GM12878 (cell line): Measurements from ENCODE around the gene CFP. TPM values are rescaled to one million over a fixed set of nuclear protein-coding genes. Genes with fewer than 3 reads are reported as not detected.

Experiments
- ATAC-seq: fragments of 200-7000 bp; cut with Tn5 transposase; 3 replicates; pipeline ENCODE4 v1.9.1; 2020; ENCODE audit warnings: mild to moderate bottlenecking, moderate library complexity
- BruUV-seq: library from RNA; stranded (reverse); fragments of 400-500 nt; replicated peaks from 2 replicates; lab custom pipeline; 2021; lab: Mats Ljungman, UMichigan
- CTCF ChIA-PET: fragments of 300-600 bp; sonication (Branson Sonifier 250); formaldehyde crosslinking; extraction: SDS; loops from one replicate; lab custom pipeline; 2021; ENCODE audit warnings: inconsistent platforms; lab: Yijun Ruan, JAX
- POLR2A ChIA-PET: fragments of 350-600 bp; formaldehyde crosslinking; extraction: SDS; loops from one replicate; lab custom pipeline; 2021; ENCODE audit warnings: inconsistent platforms; lab: Charles Lee
- RAD21 ChIA-PET: fragments of 300-600 bp; sonication (Branson Sonifier 250); formaldehyde crosslinking; loops from one replicate; lab custom pipeline; 2023; ENCODE audit warnings: antibody characterized with exemption; ENCODE audit not compliant: unreplicated experiment; lab: Charles Lee
- SMC1A ChIA-PET: fragments of 300-600 bp; sonication (Branson Sonifier 250); formaldehyde crosslinking; loops from one replicate; lab custom pipeline; 2023; ENCODE audit not compliant: unreplicated experiment, uncharacterized antibody; lab: Charles Lee
- DNase-seq: peaks from one replicate; pipeline ENCODE4 v3.0.0-alpha.2; 2011; ENCODE audit warnings: low read depth, low spot score
- FAIRE-seq: peaks from 3 replicates; lab custom pipeline; 2011; peaks lifted over from hg19 to GRCh38; lab: Jason Lieb, UNC
- H2AFZ ChIP-seq: 2 replicates; pipeline ENCODE4 v1.6.0; 2011; ENCODE audit warnings: low read depth, low read length, control low read depth; ENCODE audit not compliant: control insufficient read depth
- H3K27ac ChIP-seq: 2 replicates; pipeline ENCODE4 v1.5.1; 2011; ENCODE audit warnings: control low read depth; ENCODE audit not compliant: control insufficient read depth, insufficient read depth
- H3K27me3 ChIP-seq, 2 experiments: replicated peaks in 1 of 2; 2 replicates each; pipeline versions ENCODE4 v1.6.0 to v1.6.1; 2011; ENCODE audit warnings: low read length in 1 of 2; ENCODE audit not compliant: control insufficient read depth in 2 of 2, insufficient read depth in 2 of 2
- H3K36me3 ChIP-seq, 2 experiments: 2 replicates each; pipeline ENCODE4 v1.5.1; 2011; ENCODE audit warnings: low read length in 1 of 2; ENCODE audit not compliant: control insufficient read depth in 2 of 2, insufficient read depth in 2 of 2
- H3K4me1 ChIP-seq: 2 replicates; pipeline ENCODE4 v1.6.1; 2011; ENCODE audit warnings: mild to moderate bottlenecking, low read length, moderate library complexity, mixed read lengths; ENCODE audit not compliant: control insufficient read depth, insufficient read depth
- H3K4me2 ChIP-seq: 2 replicates; pipeline ENCODE4 v1.6.0; 2011; ENCODE audit warnings: control low read depth; ENCODE audit not compliant: control insufficient read depth, insufficient read depth
- H3K4me3 ChIP-seq: fragments of 200-600 bp; sonication (generic); 2 replicates; pipeline ENCODE4 v1.5.1; 2016
- H3K79me2 ChIP-seq: 2 replicates; pipeline ENCODE4 v1.6.0; 2011; ENCODE audit warnings: low read length; ENCODE audit not compliant: control insufficient read depth, insufficient read depth
- H3K9ac ChIP-seq: 2 replicates; pipeline ENCODE4 v1.8.0; 2011; ENCODE audit warnings: low read length, control low read depth, mixed read lengths; ENCODE audit not compliant: control insufficient read depth, insufficient read depth
- H3K9me3 ChIP-seq: replicated peaks from 3 replicates; pipeline ENCODE4 v1.5.1; 2011; ENCODE audit warnings: mild to moderate bottlenecking, low read length; ENCODE audit not compliant: control insufficient read depth, insufficient read depth
- H4K20me1 ChIP-seq: 2 replicates; pipeline ENCODE4 v1.6.0; 2011; ENCODE audit not compliant: control insufficient read depth, insufficient read depth
- CHD1 ChIP-seq: IDR thresholded peaks from 2 replicates; pipeline ENCODE4 v1.6.1; 2012; ENCODE audit warnings: low read depth, low read length, improper control_type of control experiment
- DPF2 ChIP-seq: fragments of 450-650 bp; IDR thresholded peaks from 2 replicates; pipeline ENCODE4 v1.6.1; 2017; ENCODE audit warnings: mild to moderate bottlenecking
- NRF1 ChIP-seq: conservative IDR thresholded peaks from 2 replicates; pipeline ENCODE4 v1.6.1; 2011; ENCODE audit warnings: mild to moderate bottlenecking, low read depth, low read length, improper control_type of control experiment
- RFX5 ChIP-seq: IDR thresholded peaks from 2 replicates; pipeline ENCODE4 v1.6.1; 2011; ENCODE audit warnings: low read depth, low read length, improper control_type of control experiment
- WGBS: methylation state at CpG from one replicate; pipeline ENCODE4 v1.1.6; 2016; ENCODE audit warnings: low lambda C conversion rate; ENCODE audit not compliant: insufficient replicate concordance, insufficient coverage; ENCODE audit errors: missing lambda C conversion rate; 5-methylcytosine and 5-hydroxymethylcytosine counted together
- in situ Hi-C: fragments of 300-500 bp; cut with MboI; formaldehyde crosslinking; loops from 9 replicates; pipeline ENCODE4 v1.14.3; 2018; ENCODE audit warnings: mixed read lengths
- intact Hi-C: fragments of 100-400 bp; cut with micrococcal nuclease; formaldehyde crosslinking; loops from one replicate; pipeline ENCODE4 v1.14.2; 2022; ENCODE audit not compliant: unreplicated experiment
- polyA plus RNA-seq, 11 experiments: library from polyadenylated mRNA; depleted of rRNA in 4 of 11; unstranded in 6 of 11; stranded (reverse) in 5 of 11; fragments of >200 nt; fragmentation: Nextera tagmentation in 4 of 11; fragmentation: Illumina TruSeq in 1 of 11; extraction: Ambion mirVana in 4 of 11; extraction: Trizol in 1 of 11; gene quantifications; 1 replicate in 1 of 11; 2 replicates in 10 of 11; pipeline versions ENCODE4 v1.2.1 to v1.2.3, GENCODE V29; 2011 to 2016; ENCODE audit warnings: inconsistent platforms in 2 of 11, missing spikeins in 2 of 11, low read depth in 1 of 11
- total RNA-seq, 4 experiments: library from RNA; depleted of rRNA in 3 of 4; stranded (reverse); fragments of >200 nt in 3 of 4; fragmentation: Illumina TruSeq in 1 of 4; extraction: Trizol in 1 of 4; gene quantifications; 2 replicates each; pipeline versions ENCODE4 v1.2.1 to v1.2.3, GENCODE V29; 2013 to 2021
- TF ChIP-seq, protein P1 (sequence below): fragments of 450-650 bp; IDR thresholded peaks from 2 replicates; pipeline ENCODE4 v1.6.1; 2016; ENCODE audit warnings: mild to moderate bottlenecking
- TF ChIP-seq, protein P2 (sequence below): IDR thresholded peaks from 2 replicates; pipeline ENCODE4 v1.6.1; 2012; ENCODE audit warnings: low read depth, low read length, improper control_type of control experiment
- TF ChIP-seq, protein P3 (sequence below): fragments of 450-650 bp; formaldehyde crosslinking; IDR thresholded peaks from 2 replicates; pipeline ENCODE4 v1.4.0; 2022; ENCODE audit warnings: mild to moderate bottlenecking, moderate library complexity

Gene CFP
- total and polyA plus RNA-seq, 10 of the 15 experiments (the other 5 are each of a cell fraction or from before 2014, with no cell fraction given), result 0.72 to 10.1 (median 2.8) TPM

DNA sequence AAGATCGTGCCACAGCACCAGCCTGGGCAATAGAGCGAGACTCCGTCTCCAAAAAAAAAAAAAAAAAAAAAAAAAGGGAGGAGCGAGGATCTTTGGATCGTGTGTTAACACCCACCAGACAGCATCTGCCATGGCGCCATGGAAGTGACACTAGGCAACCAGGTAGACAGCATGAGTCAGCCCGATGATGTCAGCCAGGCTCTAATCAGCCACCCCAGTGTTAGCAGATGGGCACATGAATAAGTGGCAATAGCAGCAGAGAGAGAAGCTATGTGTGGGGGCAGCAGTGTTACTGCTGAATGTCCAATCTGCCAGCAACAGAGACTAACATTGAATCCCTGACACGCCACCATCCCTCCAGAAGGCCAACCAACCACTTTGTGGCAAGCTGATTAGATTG, 16.6 kb downstream of the CFP start:
- Histone ChIP-seq H3K9me3 (no peaks in the 10 kb centered on the region), H4K20me1 (no peaks in the 10 kb centered on the region; the same call in 1 of the 2 replicates), H3K4me1 (no peaks in the 10 kb centered on the region), H3K4me2 (no peak overlapping the region), H2AFZ (no peak overlapping the region), H3K27me3 (no peaks in the 10 kb centered on the region), H3K4me3 (no peak overlapping the region), H3K36me3 (no peaks in the 10 kb centered on the region), H3K9ac (no peak overlapping the region), H3K79me2 (no peaks in the 10 kb centered on the region), H3K27ac (no peak overlapping the region)
- no TSS peak for BruUV-seq
- ChIA-PET RAD21 (interaction anchor here (0.7 kb wide), 1 partner anchor 32 kb away, joined by 6 read pairs; no protein-coding TSS in a partner anchor), SMC1A (interaction anchor here (2.0 kb wide), 1 partner anchor 15 kb away, joined by 8 read pairs; no protein-coding TSS in a partner anchor), POLR2A (interaction anchor here (0.7 kb wide), 1 partner anchor 36 kb away, joined by 4 read pairs; no protein-coding TSS in a partner anchor), CTCF (interaction anchor here (1.3 kb wide), 1 partner anchor 31 kb away, joined by 4 read pairs; no protein-coding TSS in a partner anchor)
- intact Hi-C loops (no loop called here), in situ Hi-C loops (no loop called here)
- DNase-seq, result no peak
- no peak for ATAC-seq
- 44% methylated on average over 5 of the region's 8 CpGs for WGBS
- TF ChIP-seq CHD1 (no peak), DPF2 (no peak), RFX5 (no peak), NRF1 (no peak)
- TF ChIP-seq, protein P1, sequence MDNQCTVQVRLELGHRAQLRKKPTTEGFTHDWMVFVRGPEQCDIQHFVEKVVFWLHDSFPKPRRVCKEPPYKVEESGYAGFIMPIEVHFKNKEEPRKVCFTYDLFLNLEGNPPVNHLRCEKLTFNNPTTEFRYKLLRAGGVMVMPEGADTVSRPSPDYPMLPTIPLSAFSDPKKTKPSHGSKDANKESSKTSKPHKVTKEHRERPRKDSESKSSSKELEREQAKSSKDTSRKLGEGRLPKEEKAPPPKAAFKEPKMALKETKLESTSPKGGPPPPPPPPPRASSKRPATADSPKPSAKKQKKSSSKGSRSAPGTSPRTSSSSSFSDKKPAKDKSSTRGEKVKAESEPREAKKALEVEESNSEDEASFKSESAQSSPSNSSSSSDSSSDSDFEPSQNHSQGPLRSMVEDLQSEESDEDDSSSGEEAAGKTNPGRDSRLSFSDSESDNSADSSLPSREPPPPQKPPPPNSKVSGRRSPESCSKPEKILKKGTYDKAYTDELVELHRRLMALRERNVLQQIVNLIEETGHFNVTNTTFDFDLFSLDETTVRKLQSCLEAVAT, result no peak
- TF ChIP-seq, protein P2, sequence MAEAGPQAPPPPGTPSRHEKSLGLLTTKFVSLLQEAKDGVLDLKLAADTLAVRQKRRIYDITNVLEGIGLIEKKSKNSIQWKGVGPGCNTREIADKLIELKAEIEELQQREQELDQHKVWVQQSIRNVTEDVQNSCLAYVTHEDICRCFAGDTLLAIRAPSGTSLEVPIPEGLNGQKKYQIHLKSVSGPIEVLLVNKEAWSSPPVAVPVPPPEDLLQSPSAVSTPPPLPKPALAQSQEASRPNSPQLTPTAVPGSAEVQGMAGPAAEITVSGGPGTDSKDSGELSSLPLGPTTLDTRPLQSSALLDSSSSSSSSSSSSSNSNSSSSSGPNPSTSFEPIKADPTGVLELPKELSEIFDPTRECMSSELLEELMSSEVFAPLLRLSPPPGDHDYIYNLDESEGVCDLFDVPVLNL, result no peak
- TF ChIP-seq, protein P3, sequence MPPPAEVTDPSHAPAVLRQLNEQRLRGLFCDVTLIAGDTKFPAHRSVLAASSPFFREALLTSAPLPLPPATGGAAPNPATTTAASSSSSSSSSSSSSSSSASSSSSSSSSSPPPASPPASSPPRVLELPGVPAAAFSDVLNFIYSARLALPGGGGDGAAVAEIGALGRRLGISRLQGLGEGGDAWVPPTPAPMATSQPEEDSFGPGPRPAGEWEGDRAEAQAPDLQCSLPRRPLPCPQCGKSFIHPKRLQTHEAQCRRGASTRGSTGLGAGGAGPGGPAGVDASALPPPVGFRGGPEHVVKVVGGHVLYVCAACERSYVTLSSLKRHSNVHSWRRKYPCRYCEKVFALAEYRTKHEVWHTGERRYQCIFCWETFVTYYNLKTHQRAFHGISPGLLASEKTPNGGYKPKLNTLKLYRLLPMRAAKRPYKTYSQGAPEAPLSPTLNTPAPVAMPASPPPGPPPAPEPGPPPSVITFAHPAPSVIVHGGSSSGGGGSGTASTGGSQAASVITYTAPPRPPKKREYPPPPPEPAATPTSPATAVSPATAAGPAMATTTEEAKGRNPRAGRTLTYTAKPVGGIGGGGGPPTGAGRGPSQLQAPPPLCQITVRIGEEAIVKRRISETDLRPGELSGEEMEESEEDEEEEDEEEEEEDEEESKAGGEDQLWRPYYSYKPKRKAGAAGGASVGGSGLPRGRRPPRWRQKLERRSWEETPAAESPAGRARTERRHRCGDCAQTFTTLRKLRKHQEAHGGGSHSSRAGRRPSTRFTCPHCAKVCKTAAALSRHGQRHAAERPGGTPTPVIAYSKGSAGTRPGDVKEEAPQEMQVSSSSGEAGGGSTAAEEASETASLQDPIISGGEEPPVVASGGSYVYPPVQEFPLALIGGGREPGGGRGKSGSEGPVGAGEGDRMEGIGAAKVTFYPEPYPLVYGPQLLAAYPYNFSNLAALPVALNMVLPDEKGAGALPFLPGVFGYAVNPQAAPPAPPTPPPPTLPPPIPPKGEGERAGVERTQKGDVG (CRISPR knock-in tag), result no peak
- no peak for FAIRE-seq
